CD4-positive, alpha-beta T cell treated with Interleukin-21 for 1 hour (primary cell): ENCODE data around the gene FMOD.
"Not testable (repeated sequence)": the region's sequence is repeated elsewhere in the genome, so short reads cannot be mapped to it uniquely, and the experiment has no call there.

Experiments
- DNase-seq: peaks from one replicate; pipeline ENCODE4 v3.0.0-alpha.2; 2020

The FMOD gene

DNA sequence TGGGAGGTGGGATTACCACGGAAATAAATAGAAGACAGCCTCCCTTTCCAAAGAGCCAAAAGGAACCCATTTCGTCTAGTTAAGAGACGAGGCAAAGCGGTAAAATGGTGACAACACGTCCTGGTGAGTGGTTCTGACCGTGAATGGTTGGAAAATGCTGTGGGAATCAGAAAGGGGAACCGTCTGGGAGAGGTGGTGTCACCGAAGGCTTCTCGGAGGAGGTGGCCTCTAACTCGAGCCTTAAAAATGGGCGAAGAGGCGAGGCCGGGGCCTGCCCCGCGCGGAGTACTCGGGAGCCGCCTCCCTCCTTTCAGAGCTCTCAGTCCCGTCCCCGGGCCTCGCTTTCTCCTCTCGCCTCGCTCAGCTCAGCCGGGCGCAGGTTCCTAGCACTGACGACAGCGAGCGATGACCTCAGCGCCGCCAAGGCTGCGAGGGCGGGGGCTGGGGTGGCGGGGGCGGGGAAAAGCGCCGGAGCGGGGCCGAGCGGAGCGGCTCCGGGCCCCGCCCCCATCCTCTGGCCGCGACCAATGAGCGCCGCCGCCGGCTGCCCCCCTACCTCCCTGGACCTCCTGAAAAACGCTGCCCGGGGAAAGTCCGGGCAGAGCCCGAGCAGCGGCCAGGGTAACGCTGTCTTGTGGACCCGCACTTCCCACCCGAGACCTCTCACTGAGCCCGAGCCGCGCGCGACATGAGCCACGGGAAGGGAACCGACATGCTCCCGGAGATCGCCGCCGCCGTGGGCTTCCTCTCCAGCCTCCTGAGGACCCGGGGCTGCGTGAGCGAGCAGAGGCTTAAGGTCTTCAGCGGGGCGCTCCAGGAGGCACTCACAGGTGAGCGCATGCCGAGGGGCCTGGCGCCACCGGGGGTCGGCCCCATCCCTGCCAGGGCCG, 45.8 kb downstream of the FMOD start, which contains the start of gene BTG2:
BTG2 (plus strand) TSS at position 601 of the 890 bp plus-strand sequence; CDS start at position 689, 88 bp downstream.
- DNase-seq = peak; percentile 97

DNA sequence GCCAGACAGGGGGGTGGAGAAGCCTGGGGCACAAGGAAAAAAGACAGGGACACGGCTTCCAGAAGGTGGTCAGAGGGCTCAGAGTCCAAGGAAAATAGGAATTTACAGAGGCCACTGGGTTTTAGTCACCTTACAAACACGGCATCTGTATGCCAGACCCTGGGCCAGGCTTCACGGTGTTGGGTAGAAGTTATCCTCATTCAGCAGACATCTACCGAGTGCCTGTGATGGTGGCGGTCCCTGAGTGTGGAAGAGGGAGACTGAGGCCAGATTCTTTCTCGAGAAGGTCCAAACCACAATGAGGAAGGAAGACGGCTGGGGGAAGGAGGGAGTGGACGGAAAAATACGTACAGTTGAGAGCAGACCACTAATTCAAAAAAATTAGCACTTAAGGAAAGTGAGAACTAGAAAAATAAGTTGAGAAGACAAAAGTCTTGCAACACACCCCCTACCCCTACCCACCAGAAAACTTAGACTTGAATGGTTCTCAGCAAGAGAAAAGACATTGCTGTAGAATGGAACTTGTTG, 46.5 kb downstream of the FMOD start:
- DNase-seq = no peak

DNA sequence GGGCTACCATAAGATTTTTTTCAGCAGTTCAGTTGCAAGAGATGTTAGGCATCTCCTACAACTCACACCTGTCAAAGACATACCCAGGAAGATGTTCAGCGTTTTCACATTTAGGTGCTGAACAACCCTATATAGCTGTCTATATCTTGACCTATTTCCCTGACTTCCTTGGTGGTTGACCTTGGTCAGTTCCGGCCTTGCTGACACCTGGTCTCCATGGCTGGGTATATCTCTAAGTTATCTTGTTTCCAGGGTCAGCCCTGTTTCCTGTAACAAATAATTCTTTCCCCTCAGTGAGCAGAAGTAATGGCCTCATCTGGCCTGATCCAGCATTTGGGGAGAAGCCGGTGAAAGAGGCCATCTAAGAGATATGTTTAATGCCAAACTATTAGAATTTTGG, 48.0 kb downstream of the FMOD start:
- DNase-seq = no peak

DNA sequence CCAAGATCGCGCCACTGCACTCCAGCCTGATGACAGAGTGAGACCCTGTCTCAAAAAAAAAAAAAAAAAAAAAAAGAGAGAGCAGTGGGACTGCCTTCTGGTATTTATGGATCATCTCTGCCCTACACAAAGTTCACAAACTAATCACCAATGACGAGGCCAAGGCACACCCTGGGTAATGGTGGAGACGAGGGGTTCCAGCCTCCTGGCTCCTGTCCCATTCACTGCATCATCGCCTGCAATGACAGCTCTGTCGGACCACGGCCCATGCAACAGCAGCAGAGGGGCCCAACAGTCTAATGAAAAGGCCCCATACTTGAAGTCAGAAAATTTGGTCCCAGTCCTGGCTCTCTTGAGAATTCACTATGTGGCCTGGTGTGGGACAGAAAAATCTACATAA, 48.5 kb downstream of the FMOD start:
- DNase-seq = no peak

DNA sequence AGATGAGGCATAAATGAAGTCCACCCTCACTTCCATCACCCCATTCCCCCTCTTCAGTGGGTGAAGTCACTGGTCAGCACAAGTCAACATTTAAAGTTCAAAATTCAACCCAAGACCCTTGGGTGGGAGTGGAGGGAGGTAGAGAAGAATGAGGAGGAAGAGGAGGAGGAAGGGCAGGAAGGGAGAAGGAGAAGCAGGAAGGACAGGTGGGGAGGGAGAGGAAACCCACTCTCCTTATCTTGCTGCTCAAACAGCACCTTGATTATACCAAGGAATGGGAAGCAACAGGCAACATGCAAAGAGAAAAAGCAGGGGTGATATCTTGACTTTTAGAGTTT, 49.6 kb downstream of the FMOD start:
- no peak for DNase-seq

DNA sequence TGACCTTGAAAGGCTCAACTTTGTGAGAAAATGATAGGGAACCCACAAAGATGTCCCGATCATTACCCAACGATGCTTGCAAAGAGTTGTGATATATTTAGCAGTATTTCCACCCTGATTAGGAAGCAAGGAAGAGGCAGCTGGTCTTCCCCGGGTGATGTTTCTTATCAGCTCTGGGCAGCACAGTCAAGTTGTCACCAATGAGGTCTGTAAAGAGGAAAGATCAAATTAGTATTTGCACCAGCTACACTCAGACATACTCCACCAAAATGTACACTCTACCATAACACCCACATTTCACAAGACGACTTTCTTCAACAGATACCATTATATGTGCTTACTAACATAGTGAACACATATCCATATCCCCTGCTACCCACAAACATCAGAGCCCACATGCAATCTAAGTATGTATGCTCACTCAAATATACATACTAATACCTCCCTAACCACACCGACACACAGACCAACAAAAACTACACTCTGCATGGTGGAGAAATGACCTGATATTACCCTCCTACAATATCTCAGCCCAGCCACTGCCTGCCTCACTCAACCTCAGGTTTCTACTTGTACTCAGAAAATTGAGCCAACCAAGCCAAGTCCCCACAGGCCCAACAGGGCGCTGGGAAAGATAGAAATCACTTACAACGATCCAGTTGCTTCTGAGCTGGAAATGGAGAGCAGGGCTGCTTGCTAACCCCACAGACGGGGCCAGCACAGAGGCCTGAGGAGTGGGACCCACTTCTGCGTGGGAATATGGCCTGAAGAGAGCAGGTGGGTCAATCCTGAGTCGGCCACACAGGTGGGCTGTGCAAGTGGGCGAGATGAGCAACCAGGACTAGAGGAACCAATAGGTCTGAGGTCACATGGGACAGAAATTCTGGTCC, 50.2 kb downstream of the FMOD start:
- no peak for DNase-seq

DNA sequence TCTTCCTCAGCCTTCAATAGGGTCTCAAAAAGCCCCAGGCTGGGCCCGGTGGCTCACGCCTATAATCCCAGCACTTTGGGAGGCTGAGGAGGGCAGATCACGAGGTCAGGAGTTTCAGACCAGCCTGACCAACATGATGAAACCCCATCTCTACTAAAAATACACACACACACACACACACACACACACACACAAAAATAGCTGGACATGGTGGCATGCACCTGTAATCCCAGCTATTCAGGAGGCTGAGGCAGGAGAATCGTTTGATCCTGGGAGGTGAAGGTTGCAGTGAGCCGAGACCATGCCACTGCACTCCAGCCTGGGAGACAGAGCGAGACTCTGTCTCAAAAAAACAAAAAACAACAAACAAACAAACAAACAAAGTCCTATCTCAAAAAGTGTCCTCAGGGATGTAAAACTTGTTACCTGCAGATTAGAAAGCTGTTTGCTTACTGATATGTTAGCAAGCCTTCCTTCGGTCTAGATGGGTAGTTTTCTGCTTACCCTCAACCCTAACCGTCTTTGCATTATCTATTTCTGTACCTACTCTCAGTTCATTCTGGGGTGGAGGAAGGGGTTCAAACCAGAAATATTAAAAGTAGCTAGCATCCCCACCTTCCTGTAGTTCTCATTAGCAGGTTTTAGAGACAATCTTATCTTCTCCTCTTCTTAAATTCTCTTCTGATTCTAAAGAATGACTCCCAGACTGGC, 51.0 kb downstream of the FMOD start:
- DNase-seq = not testable (repeated sequence)

DNA sequence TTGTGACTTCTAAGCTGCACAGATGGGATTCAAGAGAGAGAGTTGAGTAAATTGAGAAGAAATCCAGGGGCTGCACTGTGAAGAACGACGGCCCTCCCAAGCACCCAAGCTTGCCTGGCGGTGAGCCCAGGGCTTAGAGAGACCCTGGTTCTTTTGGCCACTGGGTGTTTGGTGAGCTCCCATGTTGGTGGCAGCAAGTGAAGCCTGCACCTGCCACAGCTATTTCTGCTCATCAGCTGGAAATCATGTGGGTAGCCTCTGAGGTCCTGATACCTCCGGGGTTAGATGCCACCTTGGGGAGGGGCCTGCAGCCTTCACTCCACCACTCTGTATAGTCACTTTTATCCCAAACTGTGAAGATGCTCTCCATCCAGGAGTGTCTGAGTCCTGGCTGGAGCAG, 51.8 kb downstream of the FMOD start:
- DNase-seq = no peak

DNA sequence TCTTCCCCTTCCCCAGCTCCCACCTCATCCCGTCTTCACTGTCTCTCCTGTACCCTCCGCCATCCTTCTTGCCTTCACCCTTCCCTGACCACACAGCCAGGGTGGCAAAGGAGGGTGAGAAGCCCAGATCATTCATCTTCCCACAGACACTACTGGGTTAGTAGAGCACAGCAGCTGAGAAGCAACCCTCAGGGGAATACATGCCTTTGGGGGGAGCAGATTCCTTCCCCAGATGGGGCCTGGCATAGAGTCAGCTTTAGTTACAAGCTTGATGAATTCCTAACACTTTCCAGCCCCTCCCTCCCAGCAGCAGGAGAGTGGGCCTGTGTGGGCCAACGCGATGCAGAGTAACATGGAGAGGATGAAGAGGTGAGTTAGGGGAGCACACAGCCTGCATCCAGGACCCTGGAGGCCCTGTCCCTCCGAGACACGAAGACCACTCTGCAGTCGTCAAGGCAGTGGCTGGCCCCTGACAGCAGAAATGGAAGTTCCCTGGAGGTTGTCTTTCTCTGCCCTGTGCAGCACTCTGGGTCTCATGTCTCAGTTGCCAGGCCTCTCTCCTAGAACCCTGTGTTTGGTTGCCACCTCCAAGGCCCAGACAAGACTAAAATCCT, 54.4 kb downstream of the FMOD start:
- DNase-seq = no peak

DNA sequence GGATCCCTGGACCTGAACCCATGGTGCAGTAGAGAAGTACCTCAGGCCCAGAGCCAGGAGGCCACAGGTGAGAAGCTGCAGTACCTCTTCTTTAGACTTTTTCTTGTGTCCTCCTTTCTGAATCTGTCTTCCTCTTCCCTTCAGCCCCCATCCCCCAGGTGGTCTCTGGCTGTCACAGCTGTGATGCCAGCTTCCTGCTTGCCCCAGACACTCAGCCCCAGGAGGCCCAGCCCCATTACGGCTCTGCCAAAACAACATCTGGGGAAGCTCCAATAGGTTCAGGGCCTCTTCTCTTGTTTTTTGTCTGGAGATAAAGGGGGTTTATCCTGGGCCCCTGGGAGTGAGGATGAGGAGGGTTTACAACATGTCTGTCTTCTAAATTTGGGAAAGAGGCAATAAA, 55.1 kb downstream of the FMOD start:
- DNase-seq = no peak

DNA sequence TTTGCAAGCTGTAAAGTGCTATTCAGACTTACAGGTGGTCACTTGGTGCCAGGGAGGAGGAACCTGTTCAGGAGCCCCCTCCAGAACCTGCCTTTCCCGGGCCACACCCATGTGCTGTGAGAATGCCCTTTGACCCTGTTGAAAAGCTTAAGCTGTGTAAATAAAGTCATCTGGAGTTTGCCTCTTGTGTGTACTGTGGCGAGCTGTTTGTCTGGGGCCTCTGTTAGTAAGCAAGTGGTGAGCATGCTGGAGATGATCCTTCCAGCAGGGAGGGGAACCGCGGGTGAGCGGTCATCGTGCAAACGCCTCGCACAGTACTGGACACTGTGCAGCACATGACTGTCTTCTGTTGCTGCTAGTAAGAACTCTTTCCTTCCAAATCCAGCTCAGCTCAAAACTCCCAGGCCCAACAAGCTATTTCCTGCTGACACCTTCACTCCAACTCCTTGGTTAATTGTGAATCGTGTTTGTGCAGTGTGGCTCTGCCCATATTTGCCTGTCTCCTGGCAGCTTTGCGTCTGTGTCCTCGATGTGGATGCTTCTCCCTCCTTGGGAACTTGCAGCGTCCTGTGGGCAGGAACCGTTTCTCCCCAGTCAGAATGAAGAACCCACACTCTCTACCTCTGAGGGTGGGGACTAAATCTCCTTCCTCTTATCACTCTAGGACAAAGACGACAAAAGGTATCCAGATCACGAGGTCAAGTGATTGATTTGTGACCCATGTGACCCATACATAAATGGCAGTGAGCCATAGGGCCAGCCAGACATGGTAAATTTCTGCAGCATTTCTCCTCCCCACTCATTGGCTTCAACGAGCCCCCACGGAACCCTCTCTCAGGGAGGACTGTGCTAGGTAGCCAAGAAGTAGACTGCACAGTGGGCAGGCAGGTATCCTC, 59.5 kb downstream of the FMOD start:
- no peak for DNase-seq
